ENCODE results near the gene ID1.

- TF ChIP-seq POLR2AphosphoS5 (IDR thresholded peaks at IDR 0.05) (no peak), POLR2A (IDR thresholded peaks at IDR 0.05) (no peak)
These were observed 26.5 kb upstream of the ID1 start for GRCh38 chr20:31578448-31579138.

All from stomach (tissue), 4 donors.